Measurements from ENCODE around the gene PRRC2B. TPM values are rescaled to one million over a fixed set of nuclear protein-coding genes. Genes with fewer than 3 reads are reported as not detected.

The PRRC2B gene
- total and polyA plus RNA-seq, 4 donors = 39.4 to 171 (median 91.4) TPM

DNA sequence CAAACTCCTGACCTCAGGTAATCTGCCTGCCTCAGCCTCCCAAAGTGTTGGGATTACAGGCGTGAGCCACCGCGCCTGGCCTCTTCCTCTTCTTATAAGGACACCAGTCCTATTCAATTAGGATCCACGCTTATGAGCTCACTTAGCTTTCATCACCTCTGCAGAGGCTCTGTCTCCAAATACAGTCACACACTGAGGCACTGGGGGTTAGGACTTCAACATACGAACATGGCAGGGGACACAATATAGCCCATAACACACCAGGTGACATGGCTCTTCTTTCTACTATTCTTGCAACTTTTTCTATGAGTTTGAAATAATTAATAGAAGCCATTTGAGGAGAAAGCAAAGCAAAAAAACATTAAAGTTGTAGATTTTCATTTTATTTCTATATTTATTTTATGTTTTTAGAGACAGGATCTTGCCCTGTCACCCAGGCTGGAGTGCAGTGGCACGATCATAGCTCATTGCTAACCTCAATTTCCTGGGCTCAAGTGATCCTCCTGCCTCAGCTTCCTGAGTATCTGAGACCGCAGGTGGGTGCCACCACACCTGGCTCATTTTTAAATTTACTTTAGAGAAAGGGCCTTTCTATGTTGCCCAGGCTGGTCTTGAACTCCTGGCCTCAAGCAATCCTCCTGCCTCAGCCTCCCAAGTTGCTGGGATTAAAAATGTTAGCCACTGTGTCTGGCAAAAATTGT lies 145.5 kb downstream of the PRRC2B start:
- H3K27ac ChIP-seq (ENCODE audit: low read depth in 1 of 2, low read length in 1 of 2) = no peak overlapping the region
- WGBS, 2 donors = 84 to 85% methylated on average over 7 of the region's 7 CpGs
- H3K9ac ChIP-seq (ENCODE audit: insufficient read depth in 1 of 2, low read length in 2 of 2) = no peak overlapping the region
- no peak for TF ChIP-seq CTCF (IDR thresholded peaks at IDR 0.05; ENCODE audit: control extremely low read depth, extremely low read depth)
- ATAC-seq (ENCODE audit: insufficient read depth, low FRiP score) (no peak), DNase-seq (no peak)
- peaks cover 0 to 9% (median 5%) of the 10 kb centered on the region in 4 donors for H3K9me3 ChIP-seq (ENCODE audit: control insufficient read depth in 4 of 4, insufficient read depth in 3 of 4, low read length in 3 of 4)
- H3K27me3 ChIP-seq (ENCODE audit: control insufficient read depth in 3 of 3, insufficient read depth in 3 of 3, low read length in 2 of 3) = peaks cover 0 to 3% (median 0%) of the 10 kb centered on the region in 3 donors
- H3K36me3 ChIP-seq (ENCODE audit: control insufficient read depth in 4 of 4, insufficient read depth in 4 of 4, low read length in 4 of 4) = no peaks in the 10 kb centered on the region
- H3K4me1 ChIP-seq (ENCODE audit: control insufficient read depth in 5 of 5, insufficient read depth in 5 of 5, low read length in 5 of 5) = peaks cover 0 to 5% (median 0%) of the 10 kb centered on the region in 5 donors
- H3K4me3 ChIP-seq = no peak overlapping the region

- no peak for TF ChIP-seq CTCF (IDR thresholded peaks at IDR 0.05; ENCODE audit: control extremely low read depth, extremely low read depth)
These were observed 149.3 kb downstream of the PRRC2B start for GRCh38 chr9:131543141-131543540.

DNA sequence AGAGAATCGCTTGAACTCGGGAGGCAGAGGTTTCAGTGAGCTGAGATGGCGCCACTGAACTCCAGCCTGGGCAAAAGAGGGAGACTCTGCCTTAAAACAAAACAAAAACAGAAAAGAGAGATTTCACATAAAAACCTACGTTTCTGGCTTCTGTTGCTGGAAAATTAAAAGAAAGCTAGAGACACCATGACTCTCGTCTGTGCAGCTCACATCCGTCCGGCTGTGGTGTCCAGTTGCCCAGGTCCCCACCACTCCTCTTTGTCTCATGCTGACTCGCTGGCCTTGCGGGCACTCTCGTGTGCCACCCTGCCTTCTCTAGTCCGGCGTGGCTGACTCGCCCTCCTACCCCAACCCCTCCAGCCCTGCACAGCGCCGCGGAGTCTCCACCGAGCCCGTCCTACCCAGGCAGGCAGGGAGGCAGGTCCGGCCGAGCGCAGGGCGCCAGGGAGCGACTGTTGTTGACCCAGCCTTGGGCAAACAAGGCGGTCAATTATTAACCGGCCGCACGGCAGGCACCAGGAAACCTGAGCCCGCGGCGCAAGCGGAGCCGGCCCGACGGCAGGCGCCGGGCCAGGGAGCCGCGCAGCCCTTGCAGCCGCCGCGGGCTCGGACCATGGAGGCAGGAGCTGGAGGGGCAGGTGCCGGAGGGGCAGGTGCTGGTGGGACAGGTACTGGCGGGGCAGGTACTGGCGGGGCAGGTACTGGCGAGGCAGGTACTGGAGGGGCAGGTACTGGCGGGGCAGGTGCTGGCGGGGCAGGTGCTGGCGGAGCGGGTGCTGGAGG lies 151.3 kb downstream of the PRRC2B start, which contains the start of gene PRRT1B:
TSS of gene PRRT1B (plus strand) at position 521 of the 783 bp plus-strand sequence. CDS start at position 614, 93 bp downstream.
- TF ChIP-seq CTCF (IDR thresholded peaks at IDR 0.05; ENCODE audit: control extremely low read depth, extremely low read depth) = no peak
- Histone ChIP-seq H3K27me3 (ENCODE audit: control insufficient read depth in 3 of 3, insufficient read depth in 3 of 3, low read length in 2 of 3) (peaks cover 0 to 14% (median 5%) of the 10 kb centered on the region in 3 donors), H3K9ac (ENCODE audit: insufficient read depth in 1 of 2, low read length in 2 of 2) (no peak within 1 kb of the TSS), H3K27ac (ENCODE audit: low read depth in 1 of 2, low read length in 1 of 2) (peak within 1 kb of the TSS in 1 of 2 donors; percentile 77), H3K4me3 (peak within 1 kb of the TSS; percentile 49), H3K9me3 (ENCODE audit: control insufficient read depth in 4 of 4, insufficient read depth in 3 of 4, low read length in 3 of 4) (peaks cover 0 to 11% (median 6%) of the 10 kb centered on the region in 4 donors), H3K4me1 (ENCODE audit: control insufficient read depth in 5 of 5, insufficient read depth in 5 of 5, low read length in 5 of 5) (peaks cover 0 to 14% (median 0%) of the 10 kb centered on the region in 5 donors), H3K36me3 (ENCODE audit: control insufficient read depth in 4 of 4, insufficient read depth in 4 of 4, low read length in 4 of 4) (no peaks in the 10 kb centered on the region)
- WGBS, 2 donors = 21 to 25% methylated on average over 50 of the region's 50 CpGs
- peak; percentile 86 for ATAC-seq (ENCODE audit: insufficient read depth, low FRiP score)
- DNase-seq = peak; percentile 64 to 87 (median 82)

More at GRCh38 chr9:131543141-131543540, 149.3 kb downstream of the PRRC2B start:
- peaks cover 0 to 14% (median 0%) of the 10 kb centered on the region in 5 donors for H3K4me1 ChIP-seq (ENCODE audit: control insufficient read depth in 5 of 5, insufficient read depth in 5 of 5, low read length in 5 of 5)
- no peaks in the 10 kb centered on the region for H3K36me3 ChIP-seq (ENCODE audit: control insufficient read depth in 4 of 4, insufficient read depth in 4 of 4, low read length in 4 of 4)
- peaks cover 0 to 11% (median 6%) of the 10 kb centered on the region in 4 donors for H3K9me3 ChIP-seq (ENCODE audit: control insufficient read depth in 4 of 4, insufficient read depth in 3 of 4, low read length in 3 of 4)
- no peak for DNase-seq
- H3K27me3 ChIP-seq (ENCODE audit: control insufficient read depth in 3 of 3, insufficient read depth in 3 of 3, low read length in 2 of 3) = peaks cover 0 to 14% (median 5%) of the 10 kb centered on the region in 3 donors
- WGBS, 2 donors = 90 to 96% methylated on average over 6 of the region's 6 CpGs
- no peak overlapping the region for H3K27ac ChIP-seq (ENCODE audit: low read depth in 1 of 2, low read length in 1 of 2)
- ATAC-seq (ENCODE audit: insufficient read depth, low FRiP score) = no peak
- H3K4me3 ChIP-seq = no peak overlapping the region
- H3K9ac ChIP-seq (ENCODE audit: insufficient read depth in 1 of 2, low read length in 2 of 2) = no peak overlapping the region
